Astrocyte (in vitro differentiated cells and primary cell): ENCODE data around the gene UAP1L1.

Experiments
- EZH2 ChIP-seq: IDR thresholded peaks from 2 replicates; pipeline ENCODE4 v1.6.1; 2012; ENCODE audit warnings: mild to moderate bottlenecking, low read length, inconsistent platforms; ENCODE audit not compliant: insufficient read depth
- TF ChIP-seq, protein P1 (sequence below): IDR thresholded peaks from 2 replicates; pipeline ENCODE4 v1.5.1; 2011; ENCODE audit warnings: low read depth, mild to moderate bottlenecking, inconsistent platforms, low read length, moderate library complexity; ENCODE audit not compliant: insufficient read depth

DNA sequence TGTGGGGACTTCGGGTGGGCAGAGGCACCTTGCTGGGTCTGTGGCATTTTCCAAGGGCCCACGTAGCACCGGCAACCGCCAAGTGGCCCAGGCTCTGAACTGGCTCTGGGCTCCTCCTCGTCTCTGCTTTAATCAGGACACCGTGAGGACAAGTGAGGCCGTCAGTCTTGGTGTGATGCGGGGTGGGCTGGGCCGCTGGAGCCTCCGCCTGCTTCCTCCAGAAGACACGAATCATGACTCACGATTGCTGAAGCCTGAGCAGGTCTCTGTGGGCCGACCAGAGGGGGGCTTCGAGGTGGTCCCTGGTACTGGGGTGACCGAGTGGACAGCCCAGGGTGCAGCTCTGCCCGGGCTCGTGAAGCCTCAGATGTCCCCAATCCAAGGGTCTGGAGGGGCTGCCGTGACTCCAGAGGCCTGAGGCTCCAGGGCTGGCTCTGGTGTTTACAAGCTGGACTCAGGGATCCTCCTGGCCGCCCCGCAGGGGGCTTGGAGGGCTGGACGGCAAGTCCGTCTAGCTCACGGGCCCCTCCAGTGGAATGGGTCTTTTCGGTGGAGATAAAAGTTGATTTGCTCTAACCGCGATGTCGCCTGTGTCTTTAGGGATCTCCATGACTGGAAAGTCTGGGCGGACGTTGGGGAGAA, 31.4 kb downstream of the UAP1L1 start:
- TF ChIP-seq, protein P1, sequence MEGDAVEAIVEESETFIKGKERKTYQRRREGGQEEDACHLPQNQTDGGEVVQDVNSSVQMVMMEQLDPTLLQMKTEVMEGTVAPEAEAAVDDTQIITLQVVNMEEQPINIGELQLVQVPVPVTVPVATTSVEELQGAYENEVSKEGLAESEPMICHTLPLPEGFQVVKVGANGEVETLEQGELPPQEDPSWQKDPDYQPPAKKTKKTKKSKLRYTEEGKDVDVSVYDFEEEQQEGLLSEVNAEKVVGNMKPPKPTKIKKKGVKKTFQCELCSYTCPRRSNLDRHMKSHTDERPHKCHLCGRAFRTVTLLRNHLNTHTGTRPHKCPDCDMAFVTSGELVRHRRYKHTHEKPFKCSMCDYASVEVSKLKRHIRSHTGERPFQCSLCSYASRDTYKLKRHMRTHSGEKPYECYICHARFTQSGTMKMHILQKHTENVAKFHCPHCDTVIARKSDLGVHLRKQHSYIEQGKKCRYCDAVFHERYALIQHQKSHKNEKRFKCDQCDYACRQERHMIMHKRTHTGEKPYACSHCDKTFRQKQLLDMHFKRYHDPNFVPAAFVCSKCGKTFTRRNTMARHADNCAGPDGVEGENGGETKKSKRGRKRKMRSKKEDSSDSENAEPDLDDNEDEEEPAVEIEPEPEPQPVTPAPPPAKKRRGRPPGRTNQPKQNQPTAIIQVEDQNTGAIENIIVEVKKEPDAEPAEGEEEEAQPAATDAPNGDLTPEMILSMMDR, result no peak
- TF ChIP-seq EZH2, result no peak
